ENCODE results near the gene SSBP2.
"Not testable (repeated sequence)": the region's sequence is repeated elsewhere in the genome, so short reads cannot be mapped to it uniquely, and the experiment has no call there.

Gene SSBP2

DNA sequence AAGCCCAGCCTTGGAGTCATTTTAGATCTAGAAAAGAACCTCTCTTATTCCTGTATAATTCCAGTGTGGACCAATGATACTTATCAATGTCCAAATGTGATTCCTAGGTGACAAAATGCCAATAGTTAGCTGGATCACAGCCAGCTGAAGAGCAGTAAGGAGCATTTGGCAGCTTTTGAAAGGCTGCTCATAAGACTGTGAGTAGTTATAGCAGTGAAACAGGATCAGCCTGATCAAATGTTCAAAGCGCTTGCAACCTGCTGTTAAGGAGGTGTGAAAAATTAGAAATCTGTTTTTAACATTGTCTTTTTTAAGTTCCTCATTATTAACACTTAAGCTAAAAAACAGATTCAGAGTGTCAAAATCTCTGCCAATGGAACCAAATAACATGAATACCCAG lies 85.1 kb downstream of the SSBP2 start:
- DNase-seq, result no peak

GRCh38 chr5:81660624-81661023 lies 90.3 kb downstream of the SSBP2 start:
- DNase-seq, result not testable (repeated sequence)

GRCh38 chr5:81657386-81657785 lies 93.5 kb downstream of the SSBP2 start:
- DNase-seq, result no peak

DNA sequence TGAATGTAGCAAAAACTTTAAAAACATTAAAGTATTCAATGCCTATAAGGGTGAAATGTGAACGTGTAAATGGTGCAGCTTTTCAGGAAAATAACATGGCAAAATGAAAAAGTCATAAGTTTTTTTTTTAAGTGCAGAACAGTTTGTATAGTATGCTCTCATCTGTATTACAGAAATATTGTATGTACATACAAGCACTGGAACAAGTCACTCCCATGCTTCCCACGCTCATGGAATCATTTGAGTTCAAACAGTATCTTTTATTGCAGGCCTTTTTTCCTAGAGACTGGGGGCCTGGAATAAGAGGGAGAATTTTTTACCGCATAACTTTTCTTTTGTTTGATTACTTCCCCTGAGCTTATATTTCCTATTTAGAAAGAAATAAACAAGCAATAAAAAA lies 94.1 kb downstream of the SSBP2 start:
- DNase-seq, result no peak

DNA sequence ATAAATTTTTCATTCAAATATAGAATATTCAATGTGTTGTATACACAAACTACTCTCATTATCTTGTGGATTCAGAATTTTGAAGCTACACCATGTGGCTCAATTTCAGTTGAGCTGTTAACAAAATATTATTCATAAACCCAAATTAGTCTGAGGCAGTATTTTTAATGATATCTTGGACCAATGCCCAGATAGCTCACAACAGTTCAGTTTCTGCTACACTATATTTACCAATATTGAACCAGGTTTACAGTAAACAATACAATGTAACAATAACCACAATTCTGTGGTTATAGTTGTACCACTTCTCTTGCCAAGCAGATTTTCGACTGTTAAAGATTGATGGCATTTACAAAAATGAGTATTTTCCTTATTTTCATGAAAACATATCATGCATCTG lies 99.9 kb downstream of the SSBP2 start:
- DNase-seq, result no peak

DNA sequence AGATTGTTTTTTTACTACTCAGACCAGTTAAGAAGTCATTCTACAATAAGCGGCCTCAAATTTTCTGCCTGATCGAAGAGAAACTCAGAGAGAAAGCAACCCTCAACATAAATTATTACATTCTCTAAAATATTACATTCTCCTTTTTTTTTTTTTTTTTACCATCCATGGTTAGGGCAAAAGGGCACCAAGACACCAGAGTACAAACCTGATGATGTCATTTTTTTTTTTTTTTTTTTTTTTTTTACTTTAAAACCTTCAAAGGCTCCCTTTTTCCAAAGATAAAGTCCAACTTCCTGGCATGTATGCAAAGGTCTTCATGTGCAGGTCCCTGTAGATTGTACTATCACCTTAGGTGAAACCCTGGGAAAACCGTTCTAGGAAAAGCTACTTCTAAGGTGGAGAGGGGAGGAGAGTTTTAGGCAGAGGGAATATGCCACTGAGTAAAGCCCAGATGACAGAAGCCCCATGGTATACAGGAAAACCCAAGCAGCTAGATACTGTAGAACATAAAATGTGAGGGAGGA lies 104.4 kb downstream of the SSBP2 start:
- DNase-seq, result no peak

- no peak for DNase-seq
Observed at GRCh38 chr5:81642210-81642609, 108.7 kb downstream of the SSBP2 start.

DNA sequence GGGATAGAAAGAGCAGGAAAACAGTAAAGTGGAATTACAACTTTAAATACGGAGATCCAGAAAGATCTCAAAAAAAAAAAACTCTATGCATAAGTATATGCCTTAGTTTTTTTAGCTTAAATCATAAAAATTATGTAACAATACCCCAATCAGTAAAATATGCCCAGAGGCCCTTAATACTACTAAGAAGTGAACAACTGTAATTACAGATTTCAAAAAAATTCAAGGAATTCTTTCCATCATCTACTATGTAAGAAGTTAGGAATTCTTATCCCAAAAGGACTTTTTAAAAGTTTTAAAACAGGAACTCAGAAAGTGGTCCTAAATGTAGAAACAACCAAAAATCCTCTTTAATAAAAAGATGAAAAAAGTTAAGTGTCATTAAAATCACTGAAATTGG lies 111.3 kb downstream of the SSBP2 start:
- DNase-seq, result no peak

DNA sequence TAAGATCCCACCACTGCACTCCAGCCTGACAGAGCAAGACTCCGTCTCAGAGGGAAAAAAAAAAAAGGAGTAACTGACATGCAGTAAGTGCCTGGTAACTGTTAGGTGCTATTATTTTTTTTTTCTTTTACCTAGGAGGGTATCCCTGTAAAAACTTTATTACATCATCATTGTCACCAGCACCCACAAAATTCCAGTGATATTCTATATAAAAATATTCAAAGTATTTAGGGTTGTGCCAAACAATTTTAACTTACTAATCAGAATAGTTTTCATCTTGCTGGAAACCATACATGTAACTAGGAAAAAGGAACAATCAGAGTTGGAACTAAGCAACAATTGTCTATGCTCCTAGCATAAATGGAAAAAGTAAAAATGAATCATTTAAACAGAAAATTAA lies 112.4 kb downstream of the SSBP2 start:
- DNase-seq, result no peak

DNA sequence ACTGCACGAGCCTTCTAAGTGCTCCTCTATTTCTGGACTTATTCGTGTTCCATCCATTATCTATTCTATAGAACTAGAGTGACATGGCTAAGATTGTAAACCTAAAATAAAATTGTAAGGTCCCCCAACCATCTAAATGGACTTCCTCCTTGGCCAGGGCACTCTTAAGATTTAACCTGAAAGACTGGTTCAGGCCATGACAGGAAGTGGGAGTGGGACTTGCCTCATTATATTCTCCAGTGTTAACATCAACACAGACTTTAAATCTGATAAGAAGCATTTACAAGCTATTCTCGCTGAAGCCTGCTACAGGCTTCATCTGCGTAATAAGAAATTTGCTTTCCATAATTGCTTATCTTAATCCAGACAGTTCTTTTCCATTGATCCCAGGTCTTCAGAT lies 117.0 kb downstream of the SSBP2 start:
- DNase-seq, result no peak

DNA sequence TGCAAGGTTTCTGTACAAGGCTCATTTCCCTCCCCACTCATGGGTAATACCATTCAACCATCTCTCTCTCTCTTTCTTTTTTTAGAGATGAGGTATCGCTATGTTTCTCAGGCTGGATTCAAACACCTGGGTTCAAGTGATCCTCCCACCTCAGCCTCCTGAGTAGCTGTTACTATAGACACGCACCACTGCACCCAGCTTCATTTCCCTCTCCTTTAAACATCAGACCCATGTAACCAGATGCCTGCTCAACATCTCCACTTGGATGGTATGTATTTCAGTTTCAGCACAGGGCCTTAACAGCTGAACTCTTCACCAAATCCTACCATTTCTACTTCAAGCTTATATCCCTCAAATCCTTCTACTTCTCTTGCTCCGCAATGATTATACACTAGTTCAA lies 117.4 kb downstream of the SSBP2 start:
- DNase-seq, result no peak

DNA sequence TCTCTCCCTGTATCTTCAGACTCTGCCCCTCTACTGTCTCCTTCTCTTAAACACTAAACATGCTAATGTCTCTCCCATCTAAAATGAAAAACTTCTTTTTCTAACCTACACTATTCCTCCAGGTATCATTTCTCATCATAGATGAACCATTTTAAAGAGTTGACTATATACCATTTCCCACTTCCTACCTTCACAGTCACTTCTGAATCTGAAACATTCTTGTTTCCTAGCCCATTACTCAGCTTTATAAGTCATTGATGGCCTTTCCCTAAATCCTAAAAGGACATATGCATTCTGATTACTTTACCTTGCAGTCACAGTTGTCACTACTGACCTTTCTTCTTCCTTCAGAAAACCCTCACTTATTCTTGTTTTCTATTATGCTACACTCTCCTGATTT lies 118.2 kb downstream of the SSBP2 start:
- no peak for DNase-seq

DNA sequence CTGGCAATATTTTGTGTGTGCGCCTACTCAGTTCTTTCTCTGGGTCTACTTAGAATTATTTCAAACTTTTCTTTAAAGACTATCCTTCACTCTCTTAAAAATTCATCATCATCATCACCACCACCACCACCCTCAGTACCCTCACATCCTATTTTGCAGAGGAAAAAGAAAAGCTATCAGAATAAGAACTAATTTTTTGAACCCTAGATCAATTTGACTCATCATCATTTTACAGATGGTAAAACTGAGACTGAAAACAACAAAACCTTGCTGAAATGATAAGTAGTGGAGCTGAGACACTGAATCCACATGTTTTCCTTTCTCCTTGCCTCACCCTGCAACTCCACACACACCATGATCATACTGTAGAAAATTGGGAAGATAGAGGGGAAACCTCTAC lies 119.3 kb downstream of the SSBP2 start:
- no peak for DNase-seq

GRCh38 chr5:81631124-81631523 lies 119.8 kb downstream of the SSBP2 start:
- DNase-seq, result no peak

DNA sequence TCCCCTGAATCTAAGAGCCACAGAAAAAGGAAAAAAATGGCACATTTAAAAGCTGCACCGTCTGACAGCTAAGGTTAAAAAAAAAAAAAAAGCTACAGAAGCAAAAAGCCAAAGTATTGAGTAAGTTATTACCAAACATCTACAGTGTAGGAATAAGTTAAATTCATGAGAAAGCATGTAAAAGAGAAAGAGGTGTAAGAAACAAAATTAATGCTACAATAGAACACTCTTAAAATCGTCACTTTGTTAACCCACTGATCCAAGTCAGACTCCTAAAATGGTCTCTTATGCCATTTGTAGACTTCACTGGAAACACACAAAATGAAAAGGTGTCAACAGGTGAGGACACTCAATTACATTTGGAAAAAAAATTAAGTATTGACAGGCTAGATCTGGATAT lies 120.2 kb downstream of the SSBP2 start:
- no peak for DNase-seq

DNA sequence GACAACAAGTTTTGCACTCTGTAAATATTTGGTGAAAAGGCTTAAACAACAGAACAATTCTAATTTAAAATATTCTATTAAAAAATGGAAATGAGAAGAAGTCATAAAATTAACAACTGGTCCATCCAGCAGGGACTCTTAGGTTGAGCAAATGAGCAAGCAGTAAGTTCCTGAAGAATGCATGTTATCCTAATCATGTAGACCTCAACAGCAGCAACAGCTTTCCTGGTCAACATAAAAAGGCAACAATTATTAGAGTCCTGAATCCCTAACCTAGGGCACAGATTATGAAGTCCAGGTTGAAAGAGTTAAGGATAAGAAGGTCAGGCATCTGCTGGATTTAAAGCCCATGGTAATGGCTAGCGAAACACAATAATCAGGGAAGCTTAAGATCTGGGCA lies 120.9 kb downstream of the SSBP2 start:
- DNase-seq, result no peak

- DNase-seq, result not testable (repeated sequence)
Observed at GRCh38 chr5:81628061-81628460, 122.8 kb downstream of the SSBP2 start.

- no peak for DNase-seq
Observed at GRCh38 chr5:81626524-81626923, 124.4 kb downstream of the SSBP2 start.

- DNase-seq, result no peak
Observed at GRCh38 chr5:81609810-81610375, 141.0 kb downstream of the SSBP2 start.

- DNase-seq, result no peak
Observed at GRCh38 chr5:81608976-81609375, 141.9 kb downstream of the SSBP2 start.

DNA sequence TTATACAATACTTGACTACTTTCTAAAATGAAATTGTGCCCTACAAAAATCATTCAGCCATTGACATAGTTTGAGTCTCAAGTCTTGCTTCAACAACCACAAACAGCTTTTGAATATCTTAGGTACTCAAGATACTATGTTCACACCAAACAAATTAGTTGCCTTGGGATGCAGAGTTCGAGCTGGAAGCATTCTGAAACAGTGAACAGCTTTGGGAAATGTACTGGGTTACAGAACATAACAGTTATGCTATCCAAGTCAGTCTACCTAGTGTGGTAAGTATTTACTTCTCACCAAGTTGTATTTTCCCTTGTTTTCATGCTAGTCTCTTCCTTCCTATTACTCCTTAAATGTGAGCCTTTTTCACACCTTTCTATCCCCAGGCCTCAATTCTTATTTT lies 143.2 kb downstream of the SSBP2 start:
- no peak for DNase-seq

- no peak for DNase-seq
Observed at GRCh38 chr5:81606150-81606549, 144.7 kb downstream of the SSBP2 start.

GRCh38 chr5:81605299-81605698 lies 145.6 kb downstream of the SSBP2 start:
- no peak for DNase-seq

GRCh38 chr5:81604193-81604592 lies 146.7 kb downstream of the SSBP2 start:
- no peak for DNase-seq

DNA sequence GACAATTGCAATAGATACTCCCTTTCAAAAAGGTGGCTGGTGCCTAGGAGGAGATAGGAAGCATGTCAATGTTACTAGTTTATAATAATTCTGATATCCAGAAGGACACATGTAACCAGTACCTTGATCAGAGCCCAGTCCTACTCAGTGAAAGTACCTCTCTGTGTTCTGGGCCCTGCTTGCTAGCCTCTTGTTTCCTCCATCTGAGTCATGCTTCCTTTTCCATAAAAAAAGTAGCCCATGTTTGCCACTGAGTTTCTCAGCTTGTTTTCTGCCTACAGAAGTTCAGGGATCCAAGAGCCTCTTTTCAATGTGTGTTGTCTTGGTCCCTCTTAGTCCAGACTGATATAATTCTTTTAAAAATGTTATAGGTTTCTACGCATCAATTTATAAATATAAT lies 149.0 kb downstream of the SSBP2 start:
- no peak for DNase-seq
